ENCODE results near the gene P4HB. TPM values are rescaled to one million over a fixed set of nuclear protein-coding genes. Genes with fewer than 3 reads are reported as not detected.

P4HB gene
- total and polyA plus RNA-seq, 10 of the 15 experiments (the other 5 are each of a cell fraction or from before 2014, with no cell fraction given), result 4.7 to 549 (median 361) TPM

- TF ChIP-seq EZH2 (IDR thresholded peaks at IDR 0.05; ENCODE audit: borderline replicate concordance, control insufficient read depth, low read depth, low read length) (no peak), ZNF207 (IDR thresholded peaks at IDR 0.05; ENCODE audit: borderline replicate concordance) (peak; percentile 73), SREBF1 (IDR thresholded peaks at IDR 0.05; ENCODE audit: low read length) (no peak), SIX5 (IDR thresholded peaks at IDR 0.05; ENCODE audit: low read depth, low read length, severe bottlenecking) (no peak), E2F8 (IDR thresholded peaks at IDR 0.05; ENCODE audit: low read depth, partially characterized antibody) (no peak), SMC3 (IDR thresholded peaks at IDR 0.05; ENCODE audit: borderline replicate concordance, low read length) (no peak), CUX1 (IDR thresholded peaks at IDR 0.05; ENCODE audit: insufficient replicate concordance, low read depth, low read length) (no peak), FOXK2 (IDR thresholded peaks at IDR 0.05) (no peak), EP300 (IDR thresholded peaks at IDR 0.05; ENCODE audit: borderline replicate concordance in 1 of 2, control insufficient read depth in 1 of 2, low read depth in 2 of 2, low read length in 2 of 2) (no peak), STAT1 (conservative IDR thresholded peaks at IDR 0.05) (peak; percentile 81; the same call in 1 of the 2 replicates), SP1 (IDR thresholded peaks at IDR 0.05; ENCODE audit: low read depth, low read length) (no peak), PAX5 (IDR thresholded peaks at IDR 0.05; ENCODE audit: borderline replicate concordance, low read depth, low read length) (peak; percentile 9; the same call in 1 of the 2 replicates), SMARCA5 (IDR thresholded peaks at IDR 0.05) (peak; percentile 88; the same call in 1 of the 2 replicates), NR2C1 (IDR thresholded peaks at IDR 0.05) (peak; percentile 93), ZBED1 (IDR thresholded peaks at IDR 0.05; ENCODE audit: borderline replicate concordance) (no peak), GABPA (IDR thresholded peaks at IDR 0.05; ENCODE audit: low read depth) (no peak)
- TF ChIP-seq, protein P1, sequence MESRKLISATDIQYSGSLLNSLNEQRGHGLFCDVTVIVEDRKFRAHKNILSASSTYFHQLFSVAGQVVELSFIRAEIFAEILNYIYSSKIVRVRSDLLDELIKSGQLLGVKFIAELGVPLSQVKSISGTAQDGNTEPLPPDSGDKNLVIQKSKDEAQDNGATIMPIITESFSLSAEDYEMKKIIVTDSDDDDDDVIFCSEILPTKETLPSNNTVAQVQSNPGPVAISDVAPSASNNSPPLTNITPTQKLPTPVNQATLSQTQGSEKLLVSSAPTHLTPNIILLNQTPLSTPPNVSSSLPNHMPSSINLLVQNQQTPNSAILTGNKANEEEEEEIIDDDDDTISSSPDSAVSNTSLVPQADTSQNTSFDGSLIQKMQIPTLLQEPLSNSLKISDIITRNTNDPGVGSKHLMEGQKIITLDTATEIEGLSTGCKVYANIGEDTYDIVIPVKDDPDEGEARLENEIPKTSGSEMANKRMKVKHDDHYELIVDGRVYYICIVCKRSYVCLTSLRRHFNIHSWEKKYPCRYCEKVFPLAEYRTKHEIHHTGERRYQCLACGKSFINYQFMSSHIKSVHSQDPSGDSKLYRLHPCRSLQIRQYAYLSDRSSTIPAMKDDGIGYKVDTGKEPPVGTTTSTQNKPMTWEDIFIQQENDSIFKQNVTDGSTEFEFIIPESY (IDR thresholded peaks at IDR 0.05), result no peak
- TF ChIP-seq, protein P2, sequence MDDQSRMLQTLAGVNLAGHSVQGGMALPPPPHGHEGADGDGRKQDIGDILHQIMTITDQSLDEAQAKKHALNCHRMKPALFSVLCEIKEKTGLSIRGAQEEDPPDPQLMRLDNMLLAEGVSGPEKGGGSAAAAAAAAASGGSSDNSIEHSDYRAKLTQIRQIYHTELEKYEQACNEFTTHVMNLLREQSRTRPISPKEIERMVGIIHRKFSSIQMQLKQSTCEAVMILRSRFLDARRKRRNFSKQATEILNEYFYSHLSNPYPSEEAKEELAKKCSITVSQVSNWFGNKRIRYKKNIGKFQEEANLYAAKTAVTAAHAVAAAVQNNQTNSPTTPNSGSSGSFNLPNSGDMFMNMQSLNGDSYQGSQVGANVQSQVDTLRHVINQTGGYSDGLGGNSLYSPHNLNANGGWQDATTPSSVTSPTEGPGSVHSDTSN (IDR thresholded peaks at IDR 0.05; ENCODE audit: insufficient replicate concordance, low read depth, low read length), result no peak
Observed at GRCh38 chr17:81859906-81860755, at the start of gene P4HB (continued).
